Hepatocyte (in vitro differentiated cells): ENCODE data around the gene UBQLNL.

ENCODE experiments used
- EZH2phosphoT487 ChIP-seq: fragments of 200-600 bp; sonication (generic); IDR thresholded peaks from one replicate; pipeline ENCODE4 v1.6.1; 2018; ENCODE audit warnings: antibody characterized with exemption, mild to moderate bottlenecking, low read depth, moderate library complexity; ENCODE audit not compliant: unreplicated experiment, severe bottlenecking
- TF ChIP-seq, protein P1 (sequence below): fragments of 200-600 bp; sonication (generic); IDR thresholded peaks from 2 replicates; pipeline ENCODE4 v1.5.1; 2016; ENCODE audit warnings: antibody characterized with exemption, mild to moderate bottlenecking; ENCODE audit not compliant: poor library complexity

DNA sequence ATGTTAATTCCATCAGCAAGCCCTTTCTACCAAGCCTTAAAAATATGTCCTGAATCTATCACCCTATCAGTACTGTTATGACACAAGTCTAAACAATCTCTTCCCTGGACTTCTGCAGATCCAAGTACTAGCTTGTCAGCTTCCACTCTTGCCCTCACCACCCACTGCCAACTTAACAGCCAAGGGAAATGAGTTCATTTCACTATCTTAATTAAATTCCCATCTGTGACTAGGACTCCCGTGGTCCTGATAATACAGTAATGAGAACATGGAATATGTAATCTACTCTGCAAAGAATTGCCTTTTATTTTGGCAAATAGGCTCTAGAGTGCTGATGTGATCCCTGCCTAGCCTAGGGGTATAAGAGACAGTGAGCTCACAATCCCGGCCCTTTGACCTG, 16.8 kb downstream of the UBQLNL start:
- TF ChIP-seq, protein P1, sequence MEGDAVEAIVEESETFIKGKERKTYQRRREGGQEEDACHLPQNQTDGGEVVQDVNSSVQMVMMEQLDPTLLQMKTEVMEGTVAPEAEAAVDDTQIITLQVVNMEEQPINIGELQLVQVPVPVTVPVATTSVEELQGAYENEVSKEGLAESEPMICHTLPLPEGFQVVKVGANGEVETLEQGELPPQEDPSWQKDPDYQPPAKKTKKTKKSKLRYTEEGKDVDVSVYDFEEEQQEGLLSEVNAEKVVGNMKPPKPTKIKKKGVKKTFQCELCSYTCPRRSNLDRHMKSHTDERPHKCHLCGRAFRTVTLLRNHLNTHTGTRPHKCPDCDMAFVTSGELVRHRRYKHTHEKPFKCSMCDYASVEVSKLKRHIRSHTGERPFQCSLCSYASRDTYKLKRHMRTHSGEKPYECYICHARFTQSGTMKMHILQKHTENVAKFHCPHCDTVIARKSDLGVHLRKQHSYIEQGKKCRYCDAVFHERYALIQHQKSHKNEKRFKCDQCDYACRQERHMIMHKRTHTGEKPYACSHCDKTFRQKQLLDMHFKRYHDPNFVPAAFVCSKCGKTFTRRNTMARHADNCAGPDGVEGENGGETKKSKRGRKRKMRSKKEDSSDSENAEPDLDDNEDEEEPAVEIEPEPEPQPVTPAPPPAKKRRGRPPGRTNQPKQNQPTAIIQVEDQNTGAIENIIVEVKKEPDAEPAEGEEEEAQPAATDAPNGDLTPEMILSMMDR, result no peak
- no peak for TF ChIP-seq EZH2phosphoT487
